Colonic mucosa (tissue), 4 donors: Measurements from ENCODE around the gene GLI1. TPM values are rescaled to one million over a fixed set of nuclear protein-coding genes. Genes with fewer than 3 reads are reported as not detected.

ENCODE experiments used
- DNase-seq: peaks from one replicate; pipeline ENCODE4 v3.0.0-alpha.2; 2020
- H3K27ac ChIP-seq: fragments of 200-600 bp; one replicate; pipeline ENCODE4 v1.8.0; 2021
- H3K27me3 ChIP-seq: fragments of 200-600 bp; one replicate; pipeline ENCODE4 v1.8.0; 2021
- H3K36me3 ChIP-seq: fragments of 200-600 bp; one replicate; pipeline ENCODE4 v1.8.0; 2021
- H3K4me1 ChIP-seq: fragments of 200-600 bp; one replicate; pipeline ENCODE4 v1.8.0; 2021; ENCODE audit warnings: mild to moderate bottlenecking
- H3K4me3 ChIP-seq: fragments of 200-600 bp; one replicate; pipeline ENCODE4 v1.8.0; 2021
- H3K9ac ChIP-seq, 2 donors: one replicate each; pipeline ENCODE4 v1.7.0; 2013; ENCODE audit warnings: control low read depth in 2 of 2, low read depth in 2 of 2, low read length in 2 of 2
- H3K9me3 ChIP-seq: fragments of 200-600 bp; one replicate; pipeline ENCODE4 v1.8.0; 2021
- intact Hi-C: fragments of 100-400 bp; cut with DNase I; formaldehyde crosslinking; loops from one replicate; pipeline ENCODE4 v1.14.1; 2022
- total RNA-seq, 2 donors: library from RNA; stranded (reverse); fragmentation: NEBNext Ultra II Directional in 1 of 2; extraction: Animal tissue kit (Norgen Biotek cat#: 25700) in 1 of 2; gene quantifications; one replicate each; pipeline ENCODE4 v1.2.1, GENCODE V29; 2021
- TF ChIP-seq, protein P1 (sequence below): fragments of 200-600 bp; IDR thresholded peaks from one replicate; pipeline ENCODE4 v1.8.0; 2022; ENCODE audit warnings: antibody characterized with exemption, mild to moderate bottlenecking
- donor health status: healthy.
- donor health status: DM: no; HTN: no; CAD: no.
- donor health status: DM: no; HTN: no; CAD: no.

The GLI1 gene
- total RNA-seq, 2 donors from 2014 or later, result 1.4 to 2.0 TPM

DNA sequence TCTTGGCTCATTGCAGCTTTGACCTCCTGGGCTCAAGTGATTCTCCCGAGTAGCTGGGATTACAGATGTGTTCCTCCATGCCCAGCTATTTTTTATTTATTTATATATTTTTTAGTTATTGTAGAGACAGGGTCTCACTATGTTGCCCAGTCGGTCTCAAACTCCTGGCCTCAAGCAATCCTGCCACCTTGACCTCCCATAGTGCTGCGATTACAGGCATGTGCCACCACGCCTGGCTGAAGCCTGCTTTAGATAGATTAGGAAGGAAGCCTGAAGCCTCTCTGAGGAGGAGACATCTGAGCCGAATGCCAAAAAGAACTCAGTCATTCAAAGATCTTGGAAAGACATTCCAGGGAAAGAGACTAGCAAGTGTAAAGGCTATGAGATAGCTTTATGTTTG lies 14.8 kb upstream of the GLI1 start:
- Histone ChIP-seq H3K4me3 (no peak overlapping the region), H3K36me3 (no peaks in the 10 kb centered on the region), H3K9ac (no peak overlapping the region), H3K9me3 (no peaks in the 10 kb centered on the region), H3K4me1 (no peaks in the 10 kb centered on the region), H3K27ac (no peak overlapping the region), H3K27me3 (no peaks in the 10 kb centered on the region)
- DNase-seq, result no peak
- TF ChIP-seq, protein P1, sequence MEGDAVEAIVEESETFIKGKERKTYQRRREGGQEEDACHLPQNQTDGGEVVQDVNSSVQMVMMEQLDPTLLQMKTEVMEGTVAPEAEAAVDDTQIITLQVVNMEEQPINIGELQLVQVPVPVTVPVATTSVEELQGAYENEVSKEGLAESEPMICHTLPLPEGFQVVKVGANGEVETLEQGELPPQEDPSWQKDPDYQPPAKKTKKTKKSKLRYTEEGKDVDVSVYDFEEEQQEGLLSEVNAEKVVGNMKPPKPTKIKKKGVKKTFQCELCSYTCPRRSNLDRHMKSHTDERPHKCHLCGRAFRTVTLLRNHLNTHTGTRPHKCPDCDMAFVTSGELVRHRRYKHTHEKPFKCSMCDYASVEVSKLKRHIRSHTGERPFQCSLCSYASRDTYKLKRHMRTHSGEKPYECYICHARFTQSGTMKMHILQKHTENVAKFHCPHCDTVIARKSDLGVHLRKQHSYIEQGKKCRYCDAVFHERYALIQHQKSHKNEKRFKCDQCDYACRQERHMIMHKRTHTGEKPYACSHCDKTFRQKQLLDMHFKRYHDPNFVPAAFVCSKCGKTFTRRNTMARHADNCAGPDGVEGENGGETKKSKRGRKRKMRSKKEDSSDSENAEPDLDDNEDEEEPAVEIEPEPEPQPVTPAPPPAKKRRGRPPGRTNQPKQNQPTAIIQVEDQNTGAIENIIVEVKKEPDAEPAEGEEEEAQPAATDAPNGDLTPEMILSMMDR, result no peak
- intact Hi-C loops, result no loop called here

DNA sequence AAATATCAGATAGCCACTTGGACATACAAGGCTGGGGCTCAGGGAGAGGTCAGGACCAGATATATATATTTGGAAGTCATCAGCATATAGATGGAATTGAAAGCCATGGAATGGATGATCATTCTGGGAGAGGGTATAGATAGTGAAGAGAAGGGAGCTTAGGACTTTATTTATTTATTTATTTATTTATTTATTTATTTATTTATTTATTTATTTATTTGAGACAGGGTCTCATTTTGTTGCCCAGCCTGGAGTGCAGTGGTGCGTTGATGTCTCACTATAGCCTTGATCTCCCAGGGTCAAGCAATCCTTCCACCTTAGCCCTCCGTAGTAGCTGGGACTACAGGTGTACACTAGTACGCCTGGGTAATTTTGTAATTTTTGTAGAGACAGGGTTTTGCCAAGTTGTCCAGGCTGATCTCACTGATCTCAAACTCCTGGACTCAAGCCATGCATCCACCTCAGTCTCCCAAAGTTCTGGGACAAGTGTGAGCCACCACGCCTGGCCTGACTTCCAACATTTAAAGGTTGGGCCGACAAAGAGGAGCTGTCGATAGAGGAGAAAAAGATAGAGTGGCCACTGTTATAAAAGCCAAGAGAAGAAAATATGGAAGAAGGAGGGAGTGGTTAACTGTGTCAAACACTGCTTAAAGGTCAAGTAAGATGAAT lies 13.2 kb upstream of the GLI1 start:
- Histone ChIP-seq H3K27me3 (no peaks in the 10 kb centered on the region), H3K9ac (no peak overlapping the region), H3K27ac (no peak overlapping the region), H3K9me3 (no peaks in the 10 kb centered on the region), H3K4me3 (no peak overlapping the region), H3K36me3 (no peaks in the 10 kb centered on the region), H3K4me1 (no peaks in the 10 kb centered on the region)
- intact Hi-C loops, result no loop called here
- no peak for DNase-seq
- TF ChIP-seq, protein P1, result no peak

DNA sequence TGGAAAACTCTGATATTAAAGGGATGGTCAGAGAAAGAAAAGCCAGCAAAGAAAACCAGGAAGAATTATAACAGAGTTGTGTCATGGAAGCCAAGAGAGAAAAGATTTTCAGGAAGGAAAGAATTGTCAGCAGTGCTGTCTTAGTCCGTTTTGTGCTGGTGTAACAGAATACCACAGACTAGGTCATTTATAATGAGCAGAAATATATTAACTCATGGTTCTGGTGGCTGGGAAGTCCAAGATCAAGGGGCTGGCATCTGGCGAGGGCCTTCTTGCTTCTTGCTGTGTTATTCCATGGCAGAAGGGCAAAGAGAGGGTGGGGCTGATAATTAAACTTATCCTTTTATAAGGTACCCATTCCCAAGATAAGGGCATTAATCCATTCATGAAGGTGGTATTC lies 10.9 kb upstream of the GLI1 start:
- Histone ChIP-seq H3K27me3 (no peaks in the 10 kb centered on the region), H3K4me1 (no peaks in the 10 kb centered on the region), H3K4me3 (no peak overlapping the region), H3K9ac (no peak overlapping the region), H3K9me3 (no peaks in the 10 kb centered on the region), H3K36me3 (no peaks in the 10 kb centered on the region), H3K27ac (no peak overlapping the region)
- TF ChIP-seq, protein P1, result no peak
- intact Hi-C loops, result no loop called here
- no peak for DNase-seq

DNA sequence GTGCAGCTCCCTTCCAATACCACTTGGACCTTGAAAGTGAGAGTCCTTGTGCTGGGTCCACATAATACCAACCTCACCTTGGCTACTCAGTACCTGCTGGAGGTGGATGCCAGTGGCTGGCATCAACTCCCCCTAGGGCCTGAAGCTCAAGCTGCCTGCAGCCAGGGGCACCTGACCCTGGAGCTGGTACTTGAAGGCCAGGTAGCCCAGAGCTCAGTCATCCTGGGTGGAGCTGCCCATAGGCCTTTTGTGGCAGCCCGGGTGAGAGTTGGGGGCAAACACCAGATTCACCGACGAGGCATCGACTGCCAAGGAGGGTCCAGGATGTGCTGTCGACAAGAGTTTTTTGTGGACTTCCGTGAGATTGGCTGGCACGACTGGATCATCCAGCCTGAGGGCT lies 10.2 kb upstream of the GLI1 start:
- H3K27me3 ChIP-seq, result no peaks in the 10 kb centered on the region
- H3K27ac ChIP-seq, result no peak overlapping the region
- H3K4me3 ChIP-seq, result no peak overlapping the region
- intact Hi-C loops, result no loop called here
- H3K9ac ChIP-seq, result no peak overlapping the region
- H3K36me3 ChIP-seq, result no peaks in the 10 kb centered on the region
- H3K9me3 ChIP-seq, result no peaks in the 10 kb centered on the region
- no peaks in the 10 kb centered on the region for H3K4me1 ChIP-seq
- no peak for DNase-seq
- TF ChIP-seq, protein P1, result no peak

DNA sequence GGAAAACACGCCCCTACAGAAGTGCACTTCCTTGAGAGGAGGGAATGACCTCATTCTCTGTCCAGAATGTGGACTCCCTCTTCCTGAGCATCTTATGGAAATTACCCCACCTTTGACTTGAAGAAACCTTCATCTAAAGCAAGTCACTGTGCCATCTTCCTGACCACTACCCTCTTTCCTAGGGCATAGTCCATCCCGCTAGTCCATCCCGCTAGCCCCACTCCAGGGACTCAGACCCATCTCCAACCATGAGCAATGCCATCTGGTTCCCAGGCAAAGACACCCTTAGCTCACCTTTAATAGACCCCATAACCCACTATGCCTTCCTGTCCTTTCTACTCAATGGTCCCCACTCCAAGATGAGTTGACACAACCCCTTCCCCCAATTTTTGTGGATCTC lies 9.5 kb upstream of the GLI1 start:
- no peaks in the 10 kb centered on the region for H3K4me1 ChIP-seq
- intact Hi-C loops, result loop anchor here (5.0 kb wide), 1 partner anchor 188 kb away; no protein-coding TSS in a partner anchor
- no peak for DNase-seq
- no peaks in the 10 kb centered on the region for H3K9me3 ChIP-seq
- H3K36me3 ChIP-seq, result no peaks in the 10 kb centered on the region
- no peak overlapping the region for H3K9ac ChIP-seq
- H3K4me3 ChIP-seq, result no peak overlapping the region
- no peaks in the 10 kb centered on the region for H3K27me3 ChIP-seq
- TF ChIP-seq, protein P1, result no peak
- H3K27ac ChIP-seq, result no peak overlapping the region
